Liver (tissue), 3 donors: ENCODE results near the gene CARD14.

Source experiments
- TAF1 ChIP-seq: conservative IDR thresholded peaks from 2 replicates; pipeline ENCODE4 v1.6.1; 2016; ENCODE audit warnings: antibody characterized with exemption, mild to moderate bottlenecking
- TF ChIP-seq, protein P1 (sequence below): IDR thresholded peaks from 2 replicates; pipeline ENCODE4 v1.6.1; 2016; ENCODE audit warnings: antibody characterized with exemption
- TF ChIP-seq, protein P2 (sequence below): fragments of 150-350 bp; IDR thresholded peaks from 2 replicates; pipeline ENCODE4 v1.5.1; 2017; ENCODE audit warnings: improper control_type of control experiment, low read depth, low read length; ENCODE audit not compliant: missing input control
- donor health status: healthy.
- donor health status: healthy.

DNA sequence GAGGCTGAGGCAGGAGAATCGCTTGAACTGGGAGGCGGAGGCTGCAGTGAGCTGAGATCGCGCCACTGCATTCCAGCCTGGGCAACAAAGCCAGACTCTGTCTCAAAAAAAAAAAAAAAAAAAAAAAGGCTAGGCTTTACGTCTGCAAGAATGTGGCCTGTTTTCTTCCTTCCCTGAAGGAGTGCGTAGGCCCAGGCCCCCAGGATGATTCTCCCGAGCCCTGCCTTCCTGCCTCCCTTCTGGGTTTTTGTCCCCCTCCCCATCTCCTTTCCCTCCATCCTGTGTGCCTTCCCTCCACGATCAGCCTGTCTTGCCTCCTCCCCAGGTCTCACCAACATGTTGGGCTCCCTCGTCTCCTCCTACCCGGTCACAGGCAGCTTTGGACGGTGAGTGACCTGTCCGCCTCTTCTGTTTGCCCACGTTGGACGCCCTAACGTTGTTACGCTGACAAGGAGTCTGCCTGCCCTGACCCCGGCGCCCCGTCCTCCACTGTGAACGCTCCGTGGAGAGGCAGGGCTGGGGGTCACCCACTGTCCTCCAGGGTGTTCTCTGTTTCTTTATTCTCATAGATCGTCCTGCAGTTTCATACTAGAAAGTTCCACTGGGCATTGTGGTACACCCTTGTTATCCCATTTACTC lies 75.2 kb downstream of the CARD14 start:
- TF ChIP-seq, protein P1, sequence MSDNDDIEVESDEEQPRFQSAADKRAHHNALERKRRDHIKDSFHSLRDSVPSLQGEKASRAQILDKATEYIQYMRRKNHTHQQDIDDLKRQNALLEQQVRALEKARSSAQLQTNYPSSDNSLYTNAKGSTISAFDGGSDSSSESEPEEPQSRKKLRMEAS: no peak
- TF ChIP-seq, protein P2, sequence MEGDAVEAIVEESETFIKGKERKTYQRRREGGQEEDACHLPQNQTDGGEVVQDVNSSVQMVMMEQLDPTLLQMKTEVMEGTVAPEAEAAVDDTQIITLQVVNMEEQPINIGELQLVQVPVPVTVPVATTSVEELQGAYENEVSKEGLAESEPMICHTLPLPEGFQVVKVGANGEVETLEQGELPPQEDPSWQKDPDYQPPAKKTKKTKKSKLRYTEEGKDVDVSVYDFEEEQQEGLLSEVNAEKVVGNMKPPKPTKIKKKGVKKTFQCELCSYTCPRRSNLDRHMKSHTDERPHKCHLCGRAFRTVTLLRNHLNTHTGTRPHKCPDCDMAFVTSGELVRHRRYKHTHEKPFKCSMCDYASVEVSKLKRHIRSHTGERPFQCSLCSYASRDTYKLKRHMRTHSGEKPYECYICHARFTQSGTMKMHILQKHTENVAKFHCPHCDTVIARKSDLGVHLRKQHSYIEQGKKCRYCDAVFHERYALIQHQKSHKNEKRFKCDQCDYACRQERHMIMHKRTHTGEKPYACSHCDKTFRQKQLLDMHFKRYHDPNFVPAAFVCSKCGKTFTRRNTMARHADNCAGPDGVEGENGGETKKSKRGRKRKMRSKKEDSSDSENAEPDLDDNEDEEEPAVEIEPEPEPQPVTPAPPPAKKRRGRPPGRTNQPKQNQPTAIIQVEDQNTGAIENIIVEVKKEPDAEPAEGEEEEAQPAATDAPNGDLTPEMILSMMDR: no peak
- TF ChIP-seq TAF1: no peak
